ENCODE measurements around the gene POU3F2. TPM values are rescaled to one million over a fixed set of nuclear protein-coding genes. Genes with fewer than 3 reads are reported as not detected.

Gene POU3F2
- total RNA-seq, 1 donor from 2014 or later: 114 TPM

GRCh38 chr6:98848539-98849242 lies 14.3 kb downstream of the POU3F2 start:
- Mint-ChIP-seq H3K36me3 (ENCODE audit: low read depth) (peaks cover 44% of the 10 kb centered on the region), H3K4me1 (peaks cover 49% of the 10 kb centered on the region), H3K27ac (ENCODE audit: unreplicated experiment) (peak overlapping the region; percentile 64), H3K9me3 (peaks cover 5% of the 10 kb centered on the region), H3K4me3 (peak overlapping the region; percentile 56), H3K27me3 (ENCODE audit: low read depth) (peaks cover 45% of the 10 kb centered on the region)
- DNase-seq (ENCODE audit: low read depth, low spot score): no peak
- TF ChIP-seq, protein P1, sequence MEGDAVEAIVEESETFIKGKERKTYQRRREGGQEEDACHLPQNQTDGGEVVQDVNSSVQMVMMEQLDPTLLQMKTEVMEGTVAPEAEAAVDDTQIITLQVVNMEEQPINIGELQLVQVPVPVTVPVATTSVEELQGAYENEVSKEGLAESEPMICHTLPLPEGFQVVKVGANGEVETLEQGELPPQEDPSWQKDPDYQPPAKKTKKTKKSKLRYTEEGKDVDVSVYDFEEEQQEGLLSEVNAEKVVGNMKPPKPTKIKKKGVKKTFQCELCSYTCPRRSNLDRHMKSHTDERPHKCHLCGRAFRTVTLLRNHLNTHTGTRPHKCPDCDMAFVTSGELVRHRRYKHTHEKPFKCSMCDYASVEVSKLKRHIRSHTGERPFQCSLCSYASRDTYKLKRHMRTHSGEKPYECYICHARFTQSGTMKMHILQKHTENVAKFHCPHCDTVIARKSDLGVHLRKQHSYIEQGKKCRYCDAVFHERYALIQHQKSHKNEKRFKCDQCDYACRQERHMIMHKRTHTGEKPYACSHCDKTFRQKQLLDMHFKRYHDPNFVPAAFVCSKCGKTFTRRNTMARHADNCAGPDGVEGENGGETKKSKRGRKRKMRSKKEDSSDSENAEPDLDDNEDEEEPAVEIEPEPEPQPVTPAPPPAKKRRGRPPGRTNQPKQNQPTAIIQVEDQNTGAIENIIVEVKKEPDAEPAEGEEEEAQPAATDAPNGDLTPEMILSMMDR (conservative IDR thresholded peaks at IDR 0.05): no peak

DNA sequence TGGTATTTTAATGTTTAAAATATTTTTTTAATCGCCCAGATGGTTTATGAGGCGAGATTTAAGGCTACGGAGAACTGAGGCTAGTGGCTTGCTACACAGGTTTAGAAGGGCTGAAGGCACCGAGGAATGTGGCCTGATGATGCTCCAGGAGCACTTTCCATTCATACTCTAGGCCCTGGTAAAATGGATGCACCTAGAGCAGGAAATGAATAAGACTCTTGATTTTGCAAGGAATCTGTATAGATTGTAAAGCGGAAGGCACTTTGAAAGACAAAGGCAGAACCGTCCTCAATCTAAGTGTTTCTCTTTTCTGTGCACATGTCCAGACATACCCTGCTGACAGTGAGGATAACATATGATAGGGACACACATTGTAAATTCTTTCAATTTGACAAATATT lies 30.1 kb downstream of the POU3F2 start:
- H3K9me3 Mint-ChIP-seq: peaks cover 5% of the 10 kb centered on the region

GRCh38 chr6:98871057-98871456 lies 36.7 kb downstream of the POU3F2 start:
- Mint-ChIP-seq H3K9me3 (peaks cover 4% of the 10 kb centered on the region), H3K36me3 (ENCODE audit: low read depth) (peaks cover 19% of the 10 kb centered on the region), H3K27me3 (ENCODE audit: low read depth) (no peaks in the 10 kb centered on the region), H3K4me1 (peaks cover 4% of the 10 kb centered on the region), H3K4me3 (no peak overlapping the region), H3K27ac (ENCODE audit: unreplicated experiment) (no peak overlapping the region)
- TF ChIP-seq, protein P1 (conservative IDR thresholded peaks at IDR 0.05): no peak
- no peak for DNase-seq (ENCODE audit: low read depth, low spot score)

More for the DNA sequence above, 30.1 kb downstream of the POU3F2 start:
- Mint-ChIP-seq H3K27ac (ENCODE audit: unreplicated experiment) (peak overlapping the region; percentile 43), H3K36me3 (ENCODE audit: low read depth) (peaks cover 10% of the 10 kb centered on the region), H3K27me3 (ENCODE audit: low read depth) (no peaks in the 10 kb centered on the region), H3K4me3 (no peak overlapping the region), H3K4me1 (no peaks in the 10 kb centered on the region)
- TF ChIP-seq, protein P1 (conservative IDR thresholded peaks at IDR 0.05): no peak
- DNase-seq (ENCODE audit: low read depth, low spot score): no peak

DNA sequence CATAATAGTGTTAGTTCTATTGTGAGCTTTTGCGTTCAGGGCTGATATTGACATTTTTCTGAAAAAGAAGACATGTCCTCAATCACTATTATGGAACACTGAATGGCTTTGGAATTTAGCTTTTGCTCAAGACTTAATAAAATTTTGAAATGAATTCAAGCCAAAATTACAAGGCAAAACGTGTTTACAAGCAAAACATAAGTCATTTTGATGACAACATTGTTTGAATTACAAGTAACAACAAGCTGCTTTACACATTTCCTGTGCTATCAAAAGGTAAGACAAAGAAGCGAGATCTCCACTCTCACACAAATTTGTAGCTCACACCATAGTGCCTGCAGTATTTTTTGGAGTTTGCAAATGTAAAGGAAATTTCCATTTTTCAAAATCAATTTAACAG lies 37.4 kb downstream of the POU3F2 start:
- no peak overlapping the region for H3K4me3 Mint-ChIP-seq
- no peak overlapping the region for H3K27ac Mint-ChIP-seq (ENCODE audit: unreplicated experiment)
- DNase-seq (ENCODE audit: low read depth, low spot score): no peak
- no peaks in the 10 kb centered on the region for H3K27me3 Mint-ChIP-seq (ENCODE audit: low read depth)
- H3K4me1 Mint-ChIP-seq: peaks cover 4% of the 10 kb centered on the region
- peaks cover 14% of the 10 kb centered on the region for H3K36me3 Mint-ChIP-seq (ENCODE audit: low read depth)
- TF ChIP-seq, protein P1 (conservative IDR thresholded peaks at IDR 0.05): no peak
- no peaks in the 10 kb centered on the region for H3K9me3 Mint-ChIP-seq

GRCh38 chr6:98875375-98875774 lies 41.0 kb downstream of the POU3F2 start:
- Mint-ChIP-seq H3K36me3 (ENCODE audit: low read depth) (peaks cover 14% of the 10 kb centered on the region), H3K27me3 (ENCODE audit: low read depth) (no peaks in the 10 kb centered on the region), H3K27ac (ENCODE audit: unreplicated experiment) (no peak overlapping the region), H3K9me3 (no peaks in the 10 kb centered on the region), H3K4me3 (no peak overlapping the region), H3K4me1 (peaks cover 4% of the 10 kb centered on the region)
- TF ChIP-seq, protein P1 (conservative IDR thresholded peaks at IDR 0.05): no peak
- no peak for DNase-seq (ENCODE audit: low read depth, low spot score)
